Raji (cell line): ENCODE data around the gene PKD2.

ENCODE experiments used
- POLR2A ChIP-seq: IDR thresholded peaks from 2 replicates; pipeline ENCODE4 v1.6.1; 2011; ENCODE audit warnings: low read depth, low read length, control low read depth; ENCODE audit not compliant: insufficient read depth

Gene PKD2

GRCh38 chr4:88110826-88111225, 103.4 kb downstream of the PKD2 start:
- TF ChIP-seq POLR2A = no peak

DNA sequence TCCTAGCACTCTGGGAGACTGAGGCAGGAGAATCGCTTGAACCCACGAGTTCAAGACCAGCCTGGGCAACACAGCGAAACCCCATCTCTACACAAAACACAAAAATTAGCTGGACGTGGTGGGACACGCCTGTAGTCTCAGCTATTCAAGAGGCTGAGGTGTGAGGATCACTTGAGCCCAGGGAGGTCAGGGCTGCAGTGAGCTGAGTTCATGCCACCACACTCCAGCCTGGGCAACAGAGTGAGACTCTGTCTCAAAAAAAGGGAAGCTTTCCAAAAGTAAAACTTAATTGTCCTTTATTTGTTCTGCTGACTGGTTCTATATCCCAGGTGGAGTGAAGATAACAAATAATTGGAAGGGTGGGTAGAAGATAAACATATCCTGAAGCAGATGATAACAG, 105.4 kb downstream of the PKD2 start:
- no peak for TF ChIP-seq POLR2A

DNA sequence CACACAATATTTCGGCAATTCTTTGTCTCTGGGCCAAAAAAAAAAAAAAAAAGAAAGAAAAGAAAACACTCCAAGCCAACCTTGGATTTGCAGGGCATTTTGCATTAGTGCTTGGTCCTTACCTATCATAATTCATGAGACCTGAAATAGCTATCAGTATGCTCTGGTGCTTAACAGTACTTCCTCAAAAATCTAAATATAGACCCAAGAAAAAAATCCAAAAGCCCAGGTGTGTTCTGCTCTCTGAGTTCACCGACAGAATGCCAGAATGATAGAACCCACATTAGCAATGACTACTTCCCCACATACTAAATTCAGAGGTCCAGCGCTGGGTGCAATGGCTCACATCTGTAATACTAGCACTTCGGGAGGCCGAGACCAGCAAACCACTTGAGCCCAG, 108.2 kb downstream of the PKD2 start:
- TF ChIP-seq POLR2A = no peak

DNA sequence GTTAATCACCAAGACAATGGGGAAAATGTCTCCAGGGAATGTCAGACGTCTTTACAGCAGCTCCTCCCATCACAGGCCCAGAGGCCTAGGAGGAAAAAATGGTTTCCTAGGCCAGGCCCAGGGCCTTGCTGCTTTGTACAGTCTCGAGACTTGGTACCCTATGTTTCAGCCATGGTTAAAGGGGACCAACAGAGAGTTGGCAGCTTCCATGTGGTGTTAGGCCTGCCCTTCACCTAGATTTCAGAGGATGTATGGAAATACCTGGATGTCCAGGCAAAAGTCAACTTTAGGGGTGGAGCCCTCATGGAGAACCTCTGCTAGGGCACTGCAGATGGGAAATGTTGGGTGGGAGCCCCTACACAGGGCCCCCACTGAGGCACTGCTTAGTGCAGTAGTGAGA, 112.5 kb downstream of the PKD2 start:
- TF ChIP-seq POLR2A = no peak
